Upper lobe of left lung (tissue), 6 donors: Measurements from ENCODE around the gene CELSR2. TPM values are rescaled to one million over a fixed set of nuclear protein-coding genes. Genes with fewer than 3 reads are reported as not detected.

ENCODE experiments used
- ATAC-seq, 2 donors: fragments of 200-7000 bp; cut with Tn5 transposase; one replicate each; pipeline ENCODE4 v1.9.1; 2022; ENCODE audit warnings: mild to moderate bottlenecking in 2 of 2, moderate library complexity in 2 of 2; ENCODE audit not compliant: low FRiP score in 2 of 2
- DNase-seq, 2 donors: peaks; one replicate each; pipeline ENCODE4 v3.0.0-alpha.2; 2019 to 2020
- H3K27ac ChIP-seq, 4 donors: fragments of 200-600 bp; sonication (generic); one replicate each; pipeline ENCODE4 v1.5.1; 2016 to 2019
- H3K27me3 ChIP-seq, 4 donors: fragments of 200-600 bp; sonication (generic); one replicate each; pipeline ENCODE4 v1.5.1; 2017 to 2019
- H3K36me3 ChIP-seq, 4 donors: fragments of 200-600 bp; sonication (generic); one replicate each; pipeline ENCODE4 v1.5.1; 2016 to 2019
- H3K4me1 ChIP-seq, 4 donors: fragments of 200-600 bp; sonication (generic); one replicate each; pipeline ENCODE4 v1.5.1; 2018 to 2019
- H3K4me3 ChIP-seq, 4 donors: fragments of 200-600 bp; sonication (generic); one replicate each; pipeline ENCODE4 v1.5.1; 2017 to 2019; ENCODE audit warnings: mild to moderate bottlenecking in 2 of 4, moderate library complexity in 1 of 4
- H3K9me3 ChIP-seq, 4 donors: fragments of 200-600 bp; sonication (generic); one replicate each; pipeline ENCODE4 v1.5.1; 2018 to 2019
- CTCF ChIP-seq, 6 experiments: fragments of 450-650 bp in 4 of 6; fragments of 200-600 bp in 2 of 6; sonication (generic) in 2 of 6; IDR thresholded peaks; one replicate each; pipeline ENCODE4 v1.5.1; 2016 to 2019; ENCODE audit warnings: antibody characterized with exemption in 6 of 6
- EP300 ChIP-seq, 4 donors: sonication (generic); formaldehyde crosslinking; IDR thresholded peaks; one replicate each; pipeline ENCODE4 v1.5.1; 2017; ENCODE audit warnings: antibody characterized with exemption in 4 of 4, control low read depth in 2 of 4
- POLR2A ChIP-seq, 4 donors: fragments of 450-650 bp; IDR thresholded peaks; one replicate each; pipeline ENCODE4 v1.5.1; 2016 to 2017; ENCODE audit warnings: antibody characterized with exemption in 4 of 4, mild to moderate bottlenecking in 2 of 4
- POLR2AphosphoS5 ChIP-seq, 2 donors: sonication (generic); formaldehyde crosslinking; IDR thresholded peaks; one replicate each; pipeline ENCODE4 v1.5.1; 2017; ENCODE audit warnings: antibody characterized with exemption in 2 of 2
- WGBS, 2 donors: methylation state at CpG; one replicate each; pipeline ENCODE4 v1.1.5; 2017 to 2018; 5-methylcytosine and 5-hydroxymethylcytosine counted together
- total RNA-seq, 6 donors: library from RNA; depleted of rRNA in 4 of 6; stranded (reverse); fragments of >200 nt in 4 of 6; gene quantifications; one replicate each; pipeline versions ENCODE4 v1.1.0 to v1.2.1, GENCODE V29; 2016 to 2021
- donor health status: DM: no; HTN: no; CAD: no; lungs with moderate emphysema.
- donor health status: DM: no; HTN: yes; CAD: no; lungs with severe emphysema.

CELSR2 gene
- total RNA-seq, 6 donors from 2014 or later, result 5.9 to 27.2 (median 8.8) TPM

DNA sequence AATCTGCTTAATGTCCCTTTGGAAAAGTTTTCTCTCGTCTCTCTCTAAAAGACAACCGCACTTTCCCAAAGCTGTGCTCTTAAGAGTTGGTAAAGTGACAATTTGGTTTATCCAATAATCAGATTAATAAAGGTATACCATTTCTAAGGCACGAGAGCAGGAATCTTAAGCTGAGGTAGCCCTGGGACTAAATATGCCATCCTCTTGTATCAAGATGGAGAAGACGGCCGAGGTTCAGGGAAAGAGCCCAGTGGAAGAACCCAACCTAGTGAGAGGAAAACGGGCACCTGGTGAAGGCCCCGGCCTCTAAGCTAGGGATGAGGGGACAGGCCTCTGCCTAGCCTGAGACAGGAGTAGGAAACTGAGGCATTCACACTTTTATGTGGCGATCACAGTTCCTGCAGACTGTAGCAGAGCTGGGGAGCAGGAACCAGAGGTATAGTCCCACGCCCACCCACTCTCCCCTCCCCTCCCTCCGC lies 36.0 kb upstream of the CELSR2 start:
- H3K36me3 ChIP-seq, result peaks cover 0 to 14% (median 0%) of the 10 kb centered on the region in 4 donors
- TF ChIP-seq CTCF (IDR thresholded peaks at IDR 0.05) (no peak), POLR2AphosphoS5 (IDR thresholded peaks at IDR 0.05) (no peak), POLR2A (IDR thresholded peaks at IDR 0.05) (no peak), EP300 (IDR thresholded peaks at IDR 0.05) (no peak)
- H3K27me3 ChIP-seq, result no peaks in the 10 kb centered on the region
- H3K4me3 ChIP-seq, result peak overlapping the region in 3 of 4 donors; percentile 72 to 93 (median 91)
- H3K9me3 ChIP-seq, result no peaks in the 10 kb centered on the region
- ATAC-seq (no peak), DNase-seq (no peak)
- peak overlapping the region; percentile 80 to 92 (median 90) for H3K27ac ChIP-seq
- peaks cover 17 to 40% (median 34%) of the 10 kb centered on the region in 4 donors for H3K4me1 ChIP-seq
- WGBS, 2 donors, result 34 to 37% methylated on average over 8 to 10 of the region's 10 CpGs

DNA sequence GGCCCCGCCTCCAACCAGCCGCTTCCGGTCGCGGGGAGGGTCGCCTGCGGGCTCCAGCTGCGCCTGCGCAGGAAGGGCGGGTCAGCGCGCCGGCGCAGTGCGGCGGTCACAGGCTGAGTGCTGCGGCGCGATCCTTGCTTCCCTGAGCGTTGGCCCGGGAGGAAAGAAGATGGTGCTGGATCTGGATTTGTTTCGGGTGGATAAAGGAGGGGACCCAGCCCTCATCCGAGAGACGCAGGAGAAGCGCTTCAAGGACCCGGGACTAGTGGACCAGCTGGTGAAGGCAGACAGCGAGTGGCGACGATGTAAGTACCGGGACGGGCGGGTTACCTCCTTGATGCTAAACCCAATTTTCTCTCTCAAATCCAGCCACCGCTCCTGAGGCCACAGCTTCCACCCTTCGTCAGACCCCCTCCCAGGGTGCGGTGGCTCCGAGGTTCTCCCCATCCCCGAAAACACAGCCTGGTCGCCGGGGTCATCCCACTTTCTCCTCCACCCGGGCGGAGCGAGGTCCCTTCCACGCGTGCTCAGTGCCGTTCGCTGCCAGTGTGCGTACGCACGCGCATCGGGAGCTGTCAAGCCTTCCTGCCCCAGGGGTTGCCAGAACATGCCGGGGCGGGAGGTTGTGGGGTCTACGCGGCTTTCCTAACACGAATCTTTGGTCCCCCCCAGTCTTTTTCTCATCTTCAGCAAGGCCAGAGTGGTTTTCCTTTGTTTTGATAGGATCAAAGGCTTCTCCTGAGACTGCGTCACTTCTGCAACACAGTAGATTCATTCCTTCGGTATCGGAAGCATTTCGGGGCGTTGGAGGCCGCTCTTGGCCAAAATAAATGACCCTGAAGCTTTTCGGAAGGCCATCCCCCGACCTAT lies 35.3 kb upstream of the CELSR2 start, which contains the start of gene SARS1:
Gene SARS1, plus strand, starts transcription at position 95 of the 870 bp plus-strand sequence. Its CDS starts 75 bp downstream, at position 170.
- WGBS, 2 donors, result 0% methylated on average over 52 to 59 of the region's 64 CpGs
- Histone ChIP-seq H3K36me3 (peaks cover 0 to 14% (median 0%) of the 10 kb centered on the region in 4 donors), H3K4me3 (peak within 1 kb of the TSS; percentile 15 to 93 (median 82)), H3K9me3 (no peaks in the 10 kb centered on the region), H3K4me1 (peaks cover 21 to 44% (median 38%) of the 10 kb centered on the region in 4 donors), H3K27me3 (no peaks in the 10 kb centered on the region), H3K27ac (peak within 1 kb of the TSS; percentile 80 to 92 (median 90))
- DNase-seq, result peak; percentile 89 to 97
- peak; percentile 95 to 97 for ATAC-seq
- no peak for TF ChIP-seq EP300 (IDR thresholded peaks at IDR 0.05)
- TF ChIP-seq POLR2AphosphoS5 (IDR thresholded peaks at IDR 0.05), result peak; percentile 89 to 95
- TF ChIP-seq POLR2A (IDR thresholded peaks at IDR 0.05), result peak in 3 of 4 donors; percentile 33 to 93 (median 52)
- TF ChIP-seq CTCF (IDR thresholded peaks at IDR 0.05), result peak in 1 of 6 experiments; percentile 7

- Histone ChIP-seq H3K9me3 (no peaks in the 10 kb centered on the region), H3K27me3 (no peaks in the 10 kb centered on the region), H3K36me3 (peaks cover 0 to 14% (median 0%) of the 10 kb centered on the region in 4 donors), H3K27ac (peak overlapping the region; percentile 80 to 92 (median 90)), H3K4me1 (peaks cover 21 to 44% (median 38%) of the 10 kb centered on the region in 4 donors), H3K4me3 (peak overlapping the region; percentile 29 to 93 (median 82))
- 11% methylated on average over 13 of the region's 13 CpGs for WGBS, 2 donors
- ATAC-seq, result peak; percentile 66 to 76
- TF ChIP-seq POLR2A (IDR thresholded peaks at IDR 0.05) (no peak), CTCF (IDR thresholded peaks at IDR 0.05) (no peak), POLR2AphosphoS5 (IDR thresholded peaks at IDR 0.05) (peak in 1 of 2 donors; percentile 69)
- DNase-seq, result peak in 1 of 2 donors; percentile 71
These were observed 34.4 kb upstream of the CELSR2 start for GRCh38 chr1:109214695-109215623.

DNA sequence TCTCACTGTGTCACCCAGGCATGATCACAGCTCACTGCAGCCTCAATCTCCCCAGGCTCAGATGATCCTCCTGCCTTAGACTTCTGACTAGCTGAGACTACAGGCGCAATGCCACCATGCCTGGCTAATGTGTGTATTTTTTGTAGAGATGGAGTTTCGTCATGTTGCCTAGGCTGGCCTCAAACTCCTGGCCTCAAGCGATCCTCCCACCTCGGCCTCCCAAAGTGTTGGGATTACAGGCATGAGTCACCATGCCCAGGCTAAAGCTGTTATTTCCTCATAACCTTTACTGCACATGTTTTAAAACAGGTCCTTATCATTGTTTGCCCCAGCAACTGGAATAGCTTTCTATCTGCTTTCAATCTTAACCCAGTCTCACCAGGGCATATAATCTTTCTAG lies 32.7 kb upstream of the CELSR2 start:
- peak overlapping the region in 2 of 4 donors; percentile 5 to 80 for H3K27ac ChIP-seq

More for the DNA sequence above, 32.7 kb upstream of the CELSR2 start:
- Histone ChIP-seq H3K4me3 (no peak overlapping the region), H3K36me3 (peaks cover 0 to 20% (median 0%) of the 10 kb centered on the region in 4 donors), H3K27me3 (no peaks in the 10 kb centered on the region), H3K4me1 (peaks cover 21 to 44% (median 38%) of the 10 kb centered on the region in 4 donors), H3K9me3 (no peaks in the 10 kb centered on the region)
- 90 to 96% methylated on average over 4 of the region's 4 CpGs for WGBS, 2 donors
- ATAC-seq, result no peak
- no peak for DNase-seq
- TF ChIP-seq CTCF (IDR thresholded peaks at IDR 0.05) (no peak), EP300 (IDR thresholded peaks at IDR 0.05) (no peak), POLR2A (IDR thresholded peaks at IDR 0.05) (no peak), POLR2AphosphoS5 (IDR thresholded peaks at IDR 0.05) (no peak)
